HEK293 (cell line): ENCODE measurements around the gene CHMP4B.

Experiments used
- CTCF ChIA-PET: fragments of 350-600 bp; formaldehyde crosslinking; extraction: SDS; loops from one replicate; lab custom pipeline; 2021; ENCODE audit warnings: antibody characterized with exemption; lab: Yijun Ruan, JAX
- POLR2A ChIA-PET: fragments of 300-600 bp; formaldehyde crosslinking; extraction: SDS; loops from one replicate; lab custom pipeline; 2020; ENCODE audit warnings: antibody characterized with exemption, inconsistent platforms; lab: Yijun Ruan, JAX
- H3K27ac ChIP-seq: fragments of 200-500 bp; sonication (Bioruptor generic); 2 replicates; pipeline ENCODE4 v1.5.1; 2014; ENCODE audit warnings: low read depth, low read length, control low read depth, inconsistent platforms; ENCODE audit errors: extremely low read depth
- H3K36me3 ChIP-seq, 2 experiments: fragments of 200-500 bp in 1 of 2; sonication (Bioruptor generic) in 1 of 2; 1 replicate in 1 of 2; 2 replicates in 1 of 2; pipeline ENCODE4 v1.5.1; 2014 to 2017; ENCODE audit warnings: inconsistent platforms in 2 of 2, low read length in 2 of 2; ENCODE audit not compliant: control insufficient read depth in 2 of 2, insufficient read depth in 1 of 2
- H3K4me1 ChIP-seq: fragments of 200-500 bp; sonication (Bioruptor generic); 2 replicates; pipeline ENCODE4 v1.5.1; 2014; ENCODE audit warnings: mild to moderate bottlenecking, low read length, inconsistent platforms; ENCODE audit not compliant: control insufficient read depth, insufficient read depth
- H3K4me3 ChIP-seq: 2 replicates; pipeline ENCODE4 v1.5.1; 2011; ENCODE audit warnings: low read depth, mild to moderate bottlenecking, control low read depth, low read length, moderate library complexity
- H3K9me3 ChIP-seq: fragments of 200-500 bp; sonication (Bioruptor generic); 2 replicates; pipeline ENCODE4 v1.5.1; 2014; ENCODE audit warnings: low read depth, low read length, inconsistent platforms; ENCODE audit not compliant: control insufficient read depth, insufficient read depth
- OSR2 ChIP-seq: fragments of 450-650 bp; formaldehyde crosslinking; IDR thresholded peaks from 2 replicates; pipeline ENCODE4 v1.5.1; 2016; ENCODE audit warnings: missing biosample characterization, missing genetic modification characterization
- SP3 ChIP-seq: fragments of 450-650 bp; formaldehyde crosslinking; IDR thresholded peaks from 2 replicates; pipeline ENCODE4 v1.5.1; 2016; ENCODE audit warnings: missing biosample characterization, missing genetic modification characterization
- ZBTB21 ChIP-seq: fragments of 450-650 bp; formaldehyde crosslinking; IDR thresholded peaks from 2 replicates; pipeline ENCODE4 v1.5.1; 2017; ENCODE audit warnings: missing biosample characterization, missing genetic modification characterization
- ZBTB8A ChIP-seq: fragments of 450-650 bp; formaldehyde crosslinking; IDR thresholded peaks from 2 replicates; pipeline ENCODE4 v1.5.1; 2016; ENCODE audit warnings: missing biosample characterization, missing genetic modification characterization
- ZEB2 ChIP-seq: fragments of 450-650 bp; formaldehyde crosslinking; IDR thresholded peaks from 2 replicates; pipeline ENCODE4 v1.5.1; 2016; ENCODE audit warnings: missing biosample characterization, missing genetic modification characterization
- ZNF133 ChIP-seq: fragments of 450-650 bp; formaldehyde crosslinking; IDR thresholded peaks from 2 replicates; pipeline ENCODE4 v1.5.1; 2016; ENCODE audit warnings: missing biosample characterization, missing genetic modification characterization
- ZNF155 ChIP-seq: fragments of 450-650 bp; formaldehyde crosslinking; IDR thresholded peaks from 2 replicates; pipeline ENCODE4 v1.5.1; 2016; ENCODE audit warnings: missing biosample characterization, missing genetic modification characterization
- ZNF174 ChIP-seq: fragments of 450-650 bp; formaldehyde crosslinking; IDR thresholded peaks from 2 replicates; pipeline ENCODE4 v1.5.0; 2017; ENCODE audit warnings: missing biosample characterization, mild to moderate bottlenecking, missing genetic modification characterization
- ZNF184 ChIP-seq: fragments of 450-650 bp; IDR thresholded peaks from 2 replicates; pipeline ENCODE4 v1.5.1; 2018; ENCODE audit warnings: missing biosample characterization, mild to moderate bottlenecking, missing genetic modification characterization
- ZNF302 ChIP-seq: fragments of 450-650 bp; formaldehyde crosslinking; IDR thresholded peaks from 2 replicates; pipeline ENCODE4 v1.5.1; 2016; ENCODE audit warnings: missing biosample characterization, missing genetic modification characterization, low read depth
- ZNF335 ChIP-seq: fragments of 450-650 bp; formaldehyde crosslinking; conservative IDR thresholded peaks from 2 replicates; pipeline ENCODE4 v1.5.1; 2016; ENCODE audit warnings: missing biosample characterization, missing genetic modification characterization
- ZNF404 ChIP-seq: fragments of 450-650 bp; formaldehyde crosslinking; IDR thresholded peaks from 2 replicates; pipeline ENCODE4 v1.5.1; 2017; ENCODE audit warnings: missing biosample characterization, missing genetic modification characterization
- ZNF558 ChIP-seq: fragments of 450-650 bp; formaldehyde crosslinking; IDR thresholded peaks from 2 replicates; pipeline ENCODE4 v1.5.1; 2016; ENCODE audit warnings: missing biosample characterization, missing genetic modification characterization
- ZNF600 ChIP-seq: fragments of 450-650 bp; formaldehyde crosslinking; IDR thresholded peaks from 2 replicates; pipeline ENCODE4 v1.5.1; 2016; ENCODE audit warnings: missing biosample characterization, missing genetic modification characterization
- ZNF610 ChIP-seq: fragments of 450-650 bp; formaldehyde crosslinking; IDR thresholded peaks from 2 replicates; pipeline ENCODE4 v1.5.1; 2016; ENCODE audit warnings: missing biosample characterization, missing genetic modification characterization, borderline replicate concordance
- ZNF654 ChIP-seq: fragments of 450-650 bp; formaldehyde crosslinking; IDR thresholded peaks from 2 replicates; pipeline ENCODE4 v1.5.1; 2016; ENCODE audit warnings: low read depth, missing biosample characterization, missing genetic modification characterization
- ZNF664 ChIP-seq: fragments of 450-650 bp; formaldehyde crosslinking; IDR thresholded peaks from 2 replicates; pipeline ENCODE4 v1.5.1; 2016; ENCODE audit warnings: missing biosample characterization, missing genetic modification characterization
- ZNF677 ChIP-seq: fragments of 450-650 bp; IDR thresholded peaks from 2 replicates; pipeline ENCODE4 v1.5.0; 2018; ENCODE audit warnings: missing biosample characterization, mild to moderate bottlenecking, missing genetic modification characterization, moderate library complexity
- ZNF701 ChIP-seq: fragments of 450-650 bp; formaldehyde crosslinking; IDR thresholded peaks from 2 replicates; pipeline ENCODE4 v1.5.1; 2016; ENCODE audit warnings: missing biosample characterization, missing genetic modification characterization
- ZSCAN23 ChIP-seq: fragments of 450-650 bp; formaldehyde crosslinking; IDR thresholded peaks from 2 replicates; pipeline ENCODE4 v1.5.1; 2016; ENCODE audit warnings: missing biosample characterization, missing genetic modification characterization
- TF ChIP-seq, protein P1 (sequence below): fragments of 450-650 bp; formaldehyde crosslinking; IDR thresholded peaks from 2 replicates; pipeline ENCODE4 v1.5.1; 2016; ENCODE audit warnings: missing biosample characterization, missing genetic modification characterization
- TF ChIP-seq, protein P2 (sequence below): fragments of 450-650 bp; IDR thresholded peaks from 2 replicates; pipeline ENCODE4 v1.5.1; 2018; ENCODE audit warnings: missing biosample characterization, mild to moderate bottlenecking, missing genetic modification characterization
- TF ChIP-seq, protein P3 (sequence below): fragments of 450-650 bp; formaldehyde crosslinking; IDR thresholded peaks from 2 replicates; pipeline ENCODE4 v1.5.0; 2017; ENCODE audit warnings: missing biosample characterization, missing genetic modification characterization, borderline replicate concordance
- TF ChIP-seq, protein P4 (sequence below): fragments of 450-650 bp; formaldehyde crosslinking; IDR thresholded peaks from 2 replicates; pipeline ENCODE4 v1.5.1; 2017; ENCODE audit warnings: missing biosample characterization, missing genetic modification characterization
- TF ChIP-seq, protein P5 (sequence below): fragments of 450-650 bp; formaldehyde crosslinking; IDR thresholded peaks from 2 replicates; pipeline ENCODE4 v1.5.1; 2016; ENCODE audit warnings: missing biosample characterization, missing genetic modification characterization
- TF ChIP-seq, protein P6 (sequence below): fragments of 450-650 bp; formaldehyde crosslinking; IDR thresholded peaks from 2 replicates; pipeline ENCODE4 v1.5.1; 2016; ENCODE audit warnings: missing biosample characterization, missing genetic modification characterization
- TF ChIP-seq, protein P7 (sequence below): fragments of 450-650 bp; formaldehyde crosslinking; IDR thresholded peaks from 2 replicates; pipeline ENCODE4 v1.5.1; 2016; ENCODE audit warnings: missing biosample characterization, missing genetic modification characterization, borderline replicate concordance

CHMP4B gene

DNA sequence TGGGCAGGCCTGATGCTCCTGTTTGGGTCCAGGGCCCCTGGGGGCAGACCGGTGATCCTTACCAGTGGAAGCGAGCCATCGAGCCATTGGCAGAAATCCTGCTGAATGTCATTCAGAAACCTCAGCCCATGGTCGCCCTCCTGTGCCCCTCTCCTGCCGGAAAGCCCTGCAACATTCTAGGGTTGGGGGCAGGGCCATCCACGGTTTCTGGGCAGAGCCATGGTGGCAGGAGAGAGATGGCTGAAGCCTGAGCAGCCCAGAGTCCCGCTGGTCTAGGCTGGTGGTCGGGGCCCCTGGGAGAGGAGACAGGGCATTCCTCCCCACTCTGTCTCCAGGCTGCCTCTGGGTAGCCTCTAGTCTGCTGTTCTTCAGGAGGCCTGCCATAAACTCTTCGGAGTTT, 19.6 kb upstream of the CHMP4B start:
- POLR2A ChIA-PET = interaction anchor here (0.5 to 0.8 kb wide), 2 partner anchors 21 to 39 kb away, joined by 3 to 6 read pairs; no protein-coding TSS in a partner anchor

DNA sequence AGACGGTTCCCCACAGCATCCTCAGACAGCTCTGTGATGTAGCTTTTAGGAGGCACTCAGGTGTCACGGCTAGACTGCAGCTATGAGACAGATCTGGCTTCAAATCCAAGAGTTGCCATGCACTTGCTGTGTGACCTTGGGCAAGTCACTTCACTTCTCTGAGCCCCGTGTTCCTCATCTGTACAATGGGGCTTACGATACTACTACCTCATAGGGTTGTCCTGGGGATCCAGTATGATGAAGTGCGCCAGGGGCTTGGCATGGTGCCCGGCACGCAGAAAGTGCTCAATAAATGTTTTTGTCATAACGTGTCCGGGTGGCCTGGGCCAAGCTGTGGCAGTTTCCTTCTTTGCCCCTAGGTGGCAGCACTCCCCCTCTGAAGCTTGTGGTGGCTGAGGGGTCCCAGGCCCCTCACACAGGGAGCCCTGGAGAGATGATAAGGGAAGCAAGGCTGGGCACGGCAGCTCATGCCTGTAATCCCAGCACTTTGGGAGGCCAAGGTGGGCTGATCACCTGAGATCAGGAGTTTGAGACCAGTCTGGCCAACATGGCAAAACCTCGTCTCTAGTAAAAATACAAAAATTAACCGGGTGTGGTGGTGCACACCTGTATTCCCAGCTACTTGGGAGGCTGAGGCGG, 19.1 kb upstream of the CHMP4B start:
- Histone ChIP-seq H3K9me3 (no peaks in the 10 kb centered on the region), H3K4me3 (no peak overlapping the region), H3K4me1 (no peaks in the 10 kb centered on the region), H3K36me3 (no peaks in the 10 kb centered on the region), H3K27ac (no peak overlapping the region)
- POLR2A ChIA-PET = interaction anchor here (0.5 to 0.8 kb wide), 3 partner anchors 16 to 38 kb away, joined by 3 to 6 read pairs (median 3); no protein-coding TSS in a partner anchor
- CTCF ChIA-PET = interaction anchor here (0.5 to 2.7 kb wide), 26 partner anchors 9 to 433 kb away, joined by 3 to 7 read pairs (median 4); no protein-coding TSS in a partner anchor
- peak; percentile 54; the same call in 1 of the 2 replicates for TF ChIP-seq ZNF654
- no peak for TF ChIP-seq ZNF610 (tag by site-specific recombination)
- TF ChIP-seq ZNF133 (tag by site-specific recombination) = no peak
- TF ChIP-seq, protein P1, sequence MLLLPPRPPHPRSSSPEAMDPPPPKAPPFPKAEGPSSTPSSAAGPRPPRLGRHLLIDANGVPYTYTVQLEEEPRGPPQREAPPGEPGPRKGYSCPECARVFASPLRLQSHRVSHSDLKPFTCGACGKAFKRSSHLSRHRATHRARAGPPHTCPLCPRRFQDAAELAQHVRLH = no peak; the same call in 1 of the 2 replicates
- peak; percentile 75; the same call in 1 of the 2 replicates for TF ChIP-seq ZNF664 (tag by site-specific recombination)
- TF ChIP-seq SP3 = no peak
- TF ChIP-seq ZNF155 = no peak
- TF ChIP-seq, protein P2, sequence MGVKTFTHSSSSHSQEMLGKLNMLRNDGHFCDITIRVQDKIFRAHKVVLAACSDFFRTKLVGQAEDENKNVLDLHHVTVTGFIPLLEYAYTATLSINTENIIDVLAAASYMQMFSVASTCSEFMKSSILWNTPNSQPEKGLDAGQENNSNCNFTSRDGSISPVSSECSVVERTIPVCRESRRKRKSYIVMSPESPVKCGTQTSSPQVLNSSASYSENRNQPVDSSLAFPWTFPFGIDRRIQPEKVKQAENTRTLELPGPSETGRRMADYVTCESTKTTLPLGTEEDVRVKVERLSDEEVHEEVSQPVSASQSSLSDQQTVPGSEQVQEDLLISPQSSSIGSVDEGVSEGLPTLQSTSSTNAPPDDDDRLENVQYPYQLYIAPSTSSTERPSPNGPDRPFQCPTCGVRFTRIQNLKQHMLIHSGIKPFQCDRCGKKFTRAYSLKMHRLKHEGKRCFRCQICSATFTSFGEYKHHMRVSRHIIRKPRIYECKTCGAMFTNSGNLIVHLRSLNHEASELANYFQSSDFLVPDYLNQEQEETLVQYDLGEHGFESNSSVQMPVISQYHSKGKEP = no peak
- no peak for TF ChIP-seq ZNF701

More for the DNA sequence above, 19.6 kb upstream of the CHMP4B start:
- no peak overlapping the region for H3K27ac ChIP-seq
- H3K36me3 ChIP-seq = no peaks in the 10 kb centered on the region
- no peaks in the 10 kb centered on the region for H3K9me3 ChIP-seq
- CTCF ChIA-PET = interaction anchor here (0.5 to 2.7 kb wide), 18 partner anchors 10 to 434 kb away, joined by 3 to 7 read pairs (median 4); no protein-coding TSS in a partner anchor
- H3K4me1 ChIP-seq = no peaks in the 10 kb centered on the region
- no peak overlapping the region for H3K4me3 ChIP-seq
- TF ChIP-seq, protein P3, sequence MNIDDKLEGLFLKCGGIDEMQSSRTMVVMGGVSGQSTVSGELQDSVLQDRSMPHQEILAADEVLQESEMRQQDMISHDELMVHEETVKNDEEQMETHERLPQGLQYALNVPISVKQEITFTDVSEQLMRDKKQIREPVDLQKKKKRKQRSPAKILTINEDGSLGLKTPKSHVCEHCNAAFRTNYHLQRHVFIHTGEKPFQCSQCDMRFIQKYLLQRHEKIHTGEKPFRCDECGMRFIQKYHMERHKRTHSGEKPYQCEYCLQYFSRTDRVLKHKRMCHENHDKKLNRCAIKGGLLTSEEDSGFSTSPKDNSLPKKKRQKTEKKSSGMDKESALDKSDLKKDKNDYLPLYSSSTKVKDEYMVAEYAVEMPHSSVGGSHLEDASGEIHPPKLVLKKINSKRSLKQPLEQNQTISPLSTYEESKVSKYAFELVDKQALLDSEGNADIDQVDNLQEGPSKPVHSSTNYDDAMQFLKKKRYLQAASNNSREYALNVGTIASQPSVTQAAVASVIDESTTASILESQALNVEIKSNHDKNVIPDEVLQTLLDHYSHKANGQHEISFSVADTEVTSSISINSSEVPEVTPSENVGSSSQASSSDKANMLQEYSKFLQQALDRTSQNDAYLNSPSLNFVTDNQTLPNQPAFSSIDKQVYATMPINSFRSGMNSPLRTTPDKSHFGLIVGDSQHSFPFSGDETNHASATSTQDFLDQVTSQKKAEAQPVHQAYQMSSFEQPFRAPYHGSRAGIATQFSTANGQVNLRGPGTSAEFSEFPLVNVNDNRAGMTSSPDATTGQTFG (tag by site-specific recombination) = no peak
- TF ChIP-seq ZNF335 (tag by site-specific recombination) (no peak), ZNF302 (tag by site-specific recombination) (no peak), ZNF155 (no peak), ZNF184 (tag by site-specific recombination) (no peak), ZSCAN23 (tag by site-specific recombination) (no peak), OSR2 (tag by site-specific recombination) (no peak), ZNF558 (tag by site-specific recombination) (no peak), ZNF600 (tag by site-specific recombination) (no peak), ZNF174 (tag by site-specific recombination) (no peak), ZBTB8A (no peak), ZNF677 (no peak), ZBTB21 (no peak), ZEB2 (tag by site-specific recombination) (no peak), ZNF404 (tag by site-specific recombination) (no peak)
- TF ChIP-seq, protein P4, sequence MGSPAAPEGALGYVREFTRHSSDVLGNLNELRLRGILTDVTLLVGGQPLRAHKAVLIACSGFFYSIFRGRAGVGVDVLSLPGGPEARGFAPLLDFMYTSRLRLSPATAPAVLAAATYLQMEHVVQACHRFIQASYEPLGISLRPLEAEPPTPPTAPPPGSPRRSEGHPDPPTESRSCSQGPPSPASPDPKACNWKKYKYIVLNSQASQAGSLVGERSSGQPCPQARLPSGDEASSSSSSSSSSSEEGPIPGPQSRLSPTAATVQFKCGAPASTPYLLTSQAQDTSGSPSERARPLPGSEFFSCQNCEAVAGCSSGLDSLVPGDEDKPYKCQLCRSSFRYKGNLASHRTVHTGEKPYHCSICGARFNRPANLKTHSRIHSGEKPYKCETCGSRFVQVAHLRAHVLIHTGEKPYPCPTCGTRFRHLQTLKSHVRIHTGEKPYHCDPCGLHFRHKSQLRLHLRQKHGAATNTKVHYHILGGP = no peak
- TF ChIP-seq, protein P5, sequence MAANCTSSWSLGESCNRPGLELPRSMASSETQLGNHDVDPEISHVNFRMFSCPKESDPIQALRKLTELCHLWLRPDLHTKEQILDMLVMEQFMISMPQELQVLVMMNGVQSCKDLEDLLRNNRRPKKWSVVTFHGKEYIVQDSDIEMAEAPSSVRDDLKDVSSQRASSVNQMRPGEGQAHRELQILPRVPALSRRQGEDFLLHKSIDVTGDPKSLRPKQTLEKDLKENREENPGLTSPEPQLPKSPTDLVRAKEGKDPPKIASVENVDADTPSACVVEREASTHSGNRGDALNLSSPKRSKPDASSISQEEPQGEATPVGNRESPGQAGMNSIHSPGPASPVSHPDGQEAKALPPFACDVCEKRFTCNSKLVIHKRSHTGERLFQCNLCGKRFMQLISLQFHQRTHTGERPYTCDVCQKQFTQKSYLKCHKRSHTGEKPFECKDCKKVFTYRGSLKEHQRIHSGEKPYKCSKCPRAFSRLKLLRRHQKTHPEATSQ (tag by site-specific recombination) = no peak
- TF ChIP-seq, protein P6, sequence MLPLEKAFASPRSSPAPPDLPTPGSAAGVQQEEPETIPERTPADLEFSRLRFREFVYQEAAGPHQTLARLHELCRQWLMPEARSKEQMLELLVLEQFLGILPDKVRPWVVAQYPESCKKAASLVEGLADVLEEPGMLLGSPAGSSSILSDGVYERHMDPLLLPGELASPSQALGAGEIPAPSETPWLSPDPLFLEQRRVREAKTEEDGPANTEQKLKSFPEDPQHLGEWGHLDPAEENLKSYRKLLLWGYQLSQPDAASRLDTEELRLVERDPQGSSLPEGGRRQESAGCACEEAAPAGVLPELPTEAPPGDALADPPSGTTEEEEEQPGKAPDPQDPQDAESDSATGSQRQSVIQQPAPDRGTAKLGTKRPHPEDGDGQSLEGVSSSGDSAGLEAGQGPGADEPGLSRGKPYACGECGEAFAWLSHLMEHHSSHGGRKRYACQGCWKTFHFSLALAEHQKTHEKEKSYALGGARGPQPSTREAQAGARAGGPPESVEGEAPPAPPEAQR = no peak
- TF ChIP-seq, protein P7, sequence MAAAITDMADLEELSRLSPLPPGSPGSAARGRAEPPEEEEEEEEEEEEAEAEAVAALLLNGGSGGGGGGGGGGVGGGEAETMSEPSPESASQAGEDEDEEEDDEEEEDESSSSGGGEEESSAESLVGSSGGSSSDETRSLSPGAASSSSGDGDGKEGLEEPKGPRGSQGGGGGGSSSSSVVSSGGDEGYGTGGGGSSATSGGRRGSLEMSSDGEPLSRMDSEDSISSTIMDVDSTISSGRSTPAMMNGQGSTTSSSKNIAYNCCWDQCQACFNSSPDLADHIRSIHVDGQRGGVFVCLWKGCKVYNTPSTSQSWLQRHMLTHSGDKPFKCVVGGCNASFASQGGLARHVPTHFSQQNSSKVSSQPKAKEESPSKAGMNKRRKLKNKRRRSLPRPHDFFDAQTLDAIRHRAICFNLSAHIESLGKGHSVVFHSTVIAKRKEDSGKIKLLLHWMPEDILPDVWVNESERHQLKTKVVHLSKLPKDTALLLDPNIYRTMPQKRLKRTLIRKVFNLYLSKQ = no peak
- TF ChIP-seq, all 188 proteins: peak for 0
